CD8-positive, alpha-beta memory T cell (primary cell): ENCODE measurements around the gene RNF213. TPM values are rescaled to one million over a fixed set of nuclear protein-coding genes. Genes with fewer than 3 reads are reported as not detected.
"Not testable (repeated sequence)": the region's sequence is repeated elsewhere in the genome, so short reads cannot be mapped to it uniquely, and the experiment has no call there.

Source experiments
- CTCF ChIA-PET: fragments of 350-600 bp; sonication (Branson Sonifier 250); formaldehyde crosslinking; loops from one replicate; lab custom pipeline; 2021; ENCODE audit warnings: antibody characterized with exemption; lab: Charles Lee
- POLR2A ChIA-PET: fragments of 350-600 bp; sonication (Branson Sonifier 250); formaldehyde crosslinking; loops from one replicate; lab custom pipeline; 2021; ENCODE audit warnings: antibody characterized with exemption; lab: Charles Lee
- DNase-seq, 5 donors: peaks; one replicate each; pipeline versions ENCODE4 v3.0.0 to v3.0.0-alpha.2; 2020 to 2022; ENCODE audit warnings: mixed read lengths in 1 of 5
- H3K27ac ChIP-seq: one replicate; pipeline ENCODE4 v1.7.0; 2013; ENCODE audit warnings: low read depth, mild to moderate bottlenecking, low read length, moderate library complexity
- H3K27me3 ChIP-seq: 2 replicates; pipeline ENCODE4 v1.7.0; 2013; ENCODE audit warnings: low read length, mild to moderate bottlenecking; ENCODE audit not compliant: insufficient read depth, poor library complexity, severe bottlenecking
- H3K36me3 ChIP-seq: 2 replicates; pipeline ENCODE4 v1.7.0; 2013; ENCODE audit warnings: mild to moderate bottlenecking, low read length, moderate library complexity; ENCODE audit not compliant: insufficient read depth
- H3K4me1 ChIP-seq: 2 replicates; pipeline ENCODE4 v1.7.0; 2013; ENCODE audit warnings: mild to moderate bottlenecking, low read length, moderate library complexity; ENCODE audit not compliant: insufficient read depth
- H3K4me3 ChIP-seq: 2 replicates; pipeline ENCODE4 v1.7.0; 2013; ENCODE audit warnings: mild to moderate bottlenecking, low read length
- H3K9me3 ChIP-seq: 2 replicates; pipeline ENCODE4 v1.7.0; 2013; ENCODE audit warnings: mild to moderate bottlenecking, low read length
- H3K27ac Mint-ChIP-seq, 8 donors: one replicate each; pipeline ENCODE4 v1.8.0; 2020 to 2021; ENCODE audit warnings: mixed read lengths in 8 of 8, mild to moderate bottlenecking in 6 of 8, inconsistent platforms in 3 of 8, moderate library complexity in 3 of 8
- H3K27me3 Mint-ChIP-seq, 2 donors: one replicate each; pipeline ENCODE4 v1.8.0; 2020 to 2021; ENCODE audit warnings: mixed read lengths in 2 of 2, mild to moderate bottlenecking in 1 of 2, moderate library complexity in 1 of 2
- H3K36me3 Mint-ChIP-seq, 3 donors: one replicate each; pipeline ENCODE4 v1.8.0; 2020 to 2021; ENCODE audit warnings: mixed read lengths in 3 of 3, inconsistent platforms in 1 of 3, mild to moderate bottlenecking in 1 of 3
- H3K4me1 Mint-ChIP-seq, 3 donors: one replicate each; pipeline ENCODE4 v1.8.0; 2020 to 2021; ENCODE audit warnings: mixed read lengths in 3 of 3, inconsistent platforms in 1 of 3, mild to moderate bottlenecking in 1 of 3
- H3K4me3 Mint-ChIP-seq, 7 donors: one replicate each; pipeline ENCODE4 v1.8.0; 2020 to 2021; ENCODE audit warnings: mixed read lengths in 7 of 7, mild to moderate bottlenecking in 6 of 7, moderate library complexity in 4 of 7, inconsistent platforms in 2 of 7
- H3K9me3 Mint-ChIP-seq, 5 donors: one replicate each; pipeline ENCODE4 v1.8.0; 2020 to 2022; ENCODE audit warnings: mixed read lengths in 5 of 5, mild to moderate bottlenecking in 3 of 5, moderate library complexity in 2 of 5, inconsistent platforms in 1 of 5
- polyA plus RNA-seq: library from polyadenylated mRNA; unstranded; fragments of 300-500 nt; fragmentation: Illumina TruSeq; gene quantifications from one replicate; pipeline ENCODE4 v1.2.3, GENCODE V29; 2021
- total RNA-seq, 2 experiments: library from RNA; stranded (reverse); gene quantifications; one replicate each; pipeline ENCODE4 v1.2.3, GENCODE V29; 2021

The RNF213 gene
- total and polyA plus RNA-seq, 3 experiments from 2014 or later = 75.7 to 185 (median 184) TPM

GRCh38 chr17:80313946-80314345 lies 53.3 kb downstream of the RNF213 start:
- H3K4me3 Mint-ChIP-seq, CTCF ChIA-PET, H3K4me1 Mint-ChIP-seq, H3K9me3 ChIP-seq, H3K4me3 ChIP-seq, H3K9me3 Mint-ChIP-seq, H3K27ac Mint-ChIP-seq, H3K27me3 ChIP-seq, DNase-seq, H3K27ac ChIP-seq, H3K4me1 ChIP-seq, H3K27me3 Mint-ChIP-seq, POLR2A ChIA-PET: not testable (repeated sequence)
- H3K36me3 ChIP-seq = peaks cover 65% of the 10 kb centered on the region
- peaks cover 10 to 71% (median 27%) of the 10 kb centered on the region in 3 donors for H3K36me3 Mint-ChIP-seq

GRCh38 chr17:80315517-80316182 lies 55.0 kb downstream of the RNF213 start:
- Mint-ChIP-seq H3K9me3 (no peaks in the 10 kb centered on the region), H3K27ac (peak overlapping the region in 2 of 8 donors; percentile 34 to 64), H3K27me3 (no peaks in the 10 kb centered on the region), H3K4me3 (no peak overlapping the region), H3K36me3 (peaks cover 7 to 72% (median 28%) of the 10 kb centered on the region in 3 donors), H3K4me1 (peaks cover 0 to 8% (median 6%) of the 10 kb centered on the region in 3 donors)
- no peak for DNase-seq
- Histone ChIP-seq H3K36me3 (peaks cover 67% of the 10 kb centered on the region), H3K4me3 (no peak overlapping the region), H3K27me3 (no peaks in the 10 kb centered on the region), H3K27ac (no peak overlapping the region), H3K4me1 (no peaks in the 10 kb centered on the region), H3K9me3 (no peaks in the 10 kb centered on the region)
- ChIA-PET CTCF (no interaction called here), POLR2A (no interaction called here)

GRCh38 chr17:80316431-80316830 lies 55.8 kb downstream of the RNF213 start:
- no peak overlapping the region for H3K4me3 Mint-ChIP-seq
- H3K4me3 ChIP-seq = no peak overlapping the region
- peaks cover 0 to 8% (median 6%) of the 10 kb centered on the region in 3 donors for H3K4me1 Mint-ChIP-seq
- H3K27me3 Mint-ChIP-seq = no peaks in the 10 kb centered on the region
- no peaks in the 10 kb centered on the region for H3K4me1 ChIP-seq
- DNase-seq = no peak
- H3K9me3 Mint-ChIP-seq = no peaks in the 10 kb centered on the region
- peak overlapping the region in 4 of 8 donors; percentile 17 to 73 (median 48) for H3K27ac Mint-ChIP-seq
- no peaks in the 10 kb centered on the region for H3K27me3 ChIP-seq
- H3K27ac ChIP-seq = no peak overlapping the region
- H3K36me3 ChIP-seq = peaks cover 64% of the 10 kb centered on the region
- POLR2A ChIA-PET = no interaction called here
- H3K36me3 Mint-ChIP-seq = peaks cover 13 to 71% (median 34%) of the 10 kb centered on the region in 3 donors
- CTCF ChIA-PET = no interaction called here
- H3K9me3 ChIP-seq = no peaks in the 10 kb centered on the region

DNA sequence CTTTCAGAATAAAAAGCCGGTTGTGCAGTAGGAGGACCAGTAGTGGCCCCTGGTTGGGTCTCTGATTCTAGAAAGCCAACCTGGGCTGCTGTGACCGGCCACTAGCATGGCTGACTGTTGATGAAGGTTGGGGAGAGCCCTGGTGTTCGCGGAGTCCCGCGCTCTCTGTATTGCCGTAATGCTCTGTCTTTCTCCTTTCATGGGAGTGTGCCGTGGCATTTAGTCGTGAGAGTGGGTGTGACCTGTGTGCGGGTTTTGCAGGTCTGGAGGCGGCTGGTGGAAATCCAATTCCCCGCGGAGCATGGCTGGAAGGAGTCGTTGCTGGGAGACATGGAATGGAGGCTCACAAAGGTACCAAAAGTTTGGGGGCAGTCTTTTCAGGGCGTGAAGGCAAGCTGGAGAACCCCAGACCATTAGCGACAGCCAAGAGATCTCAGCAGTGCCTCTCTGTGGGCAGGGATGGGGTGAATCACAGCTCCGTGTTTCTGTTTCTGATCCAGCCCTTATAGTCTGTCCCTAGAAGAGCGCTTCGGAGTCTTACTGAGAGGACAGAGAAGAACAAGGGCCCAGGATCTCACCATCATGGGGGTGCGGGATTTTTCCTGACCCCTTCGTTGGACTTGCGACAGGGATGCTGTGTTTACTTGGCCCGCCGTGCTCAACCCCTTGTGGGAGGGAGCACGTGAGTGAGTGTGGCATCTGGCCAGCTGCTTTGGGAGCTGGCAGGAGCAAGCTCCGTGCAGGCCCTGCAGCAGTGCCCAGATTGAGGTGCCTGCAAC lies 56.5 kb downstream of the RNF213 start:
- no peak for DNase-seq
- CTCF ChIA-PET = no interaction called here
- Mint-ChIP-seq H3K4me3 (no peak overlapping the region), H3K9me3 (no peaks in the 10 kb centered on the region), H3K27ac (peak overlapping the region in 3 of 8 donors; percentile 17 to 94 (median 20)), H3K4me1 (peaks cover 0 to 8% (median 6%) of the 10 kb centered on the region in 3 donors), H3K27me3 (no peaks in the 10 kb centered on the region), H3K36me3 (peaks cover 14 to 72% (median 39%) of the 10 kb centered on the region in 3 donors)
- Histone ChIP-seq H3K4me3 (no peak overlapping the region), H3K9me3 (no peaks in the 10 kb centered on the region), H3K36me3 (peaks cover 61% of the 10 kb centered on the region), H3K4me1 (no peaks in the 10 kb centered on the region), H3K27ac (no peak overlapping the region), H3K27me3 (no peaks in the 10 kb centered on the region)
- POLR2A ChIA-PET = interaction anchor here (0.6 kb wide), 1 partner anchor 142 kb away, joined by 3 read pairs; no protein-coding TSS in a partner anchor

GRCh38 chr17:80317706-80317980 lies 57.0 kb downstream of the RNF213 start:
- Mint-ChIP-seq H3K27me3 (no peaks in the 10 kb centered on the region), H3K4me1 (peaks cover 0 to 8% (median 6%) of the 10 kb centered on the region in 3 donors), H3K36me3 (peaks cover 17 to 75% (median 41%) of the 10 kb centered on the region in 3 donors), H3K9me3 (peaks cover 0 to 2% (median 0%) of the 10 kb centered on the region in 5 donors), H3K4me3 (no peak overlapping the region), H3K27ac (peak overlapping the region in 2 of 8 donors; percentile 20 to 60)
- no peaks in the 10 kb centered on the region for H3K27me3 ChIP-seq
- no peak overlapping the region for H3K4me3 ChIP-seq
- H3K9me3 ChIP-seq = no peaks in the 10 kb centered on the region
- ChIA-PET CTCF (no interaction called here), POLR2A (interaction anchor here (0.6 kb wide), 1 partner anchor 141 kb away, joined by 3 read pairs; no protein-coding TSS in a partner anchor)
- H3K36me3 ChIP-seq = peaks cover 56% of the 10 kb centered on the region
- no peaks in the 10 kb centered on the region for H3K4me1 ChIP-seq
- no peak for DNase-seq
- H3K27ac ChIP-seq = no peak overlapping the region

- POLR2A ChIA-PET = no interaction called here
- H3K4me1 ChIP-seq = no peaks in the 10 kb centered on the region
- Mint-ChIP-seq H3K27ac (peak overlapping the region in 1 of 8 donors; percentile 20), H3K27me3 (no peaks in the 10 kb centered on the region), H3K36me3 (peaks cover 23 to 75% (median 44%) of the 10 kb centered on the region in 3 donors), H3K4me3 (no peak overlapping the region), H3K4me1 (peaks cover 2 to 11% (median 7%) of the 10 kb centered on the region in 3 donors), H3K9me3 (peaks cover 0 to 7% (median 4%) of the 10 kb centered on the region in 5 donors)
- no peak overlapping the region for H3K27ac ChIP-seq
- H3K36me3 ChIP-seq = peaks cover 51% of the 10 kb centered on the region
- CTCF ChIA-PET = no interaction called here
- no peaks in the 10 kb centered on the region for H3K27me3 ChIP-seq
- no peaks in the 10 kb centered on the region for H3K9me3 ChIP-seq
- DNase-seq = no peak
- H3K4me3 ChIP-seq = no peak overlapping the region
These were observed 57.5 kb downstream of the RNF213 start for GRCh38 chr17:80318166-80318565.

DNA sequence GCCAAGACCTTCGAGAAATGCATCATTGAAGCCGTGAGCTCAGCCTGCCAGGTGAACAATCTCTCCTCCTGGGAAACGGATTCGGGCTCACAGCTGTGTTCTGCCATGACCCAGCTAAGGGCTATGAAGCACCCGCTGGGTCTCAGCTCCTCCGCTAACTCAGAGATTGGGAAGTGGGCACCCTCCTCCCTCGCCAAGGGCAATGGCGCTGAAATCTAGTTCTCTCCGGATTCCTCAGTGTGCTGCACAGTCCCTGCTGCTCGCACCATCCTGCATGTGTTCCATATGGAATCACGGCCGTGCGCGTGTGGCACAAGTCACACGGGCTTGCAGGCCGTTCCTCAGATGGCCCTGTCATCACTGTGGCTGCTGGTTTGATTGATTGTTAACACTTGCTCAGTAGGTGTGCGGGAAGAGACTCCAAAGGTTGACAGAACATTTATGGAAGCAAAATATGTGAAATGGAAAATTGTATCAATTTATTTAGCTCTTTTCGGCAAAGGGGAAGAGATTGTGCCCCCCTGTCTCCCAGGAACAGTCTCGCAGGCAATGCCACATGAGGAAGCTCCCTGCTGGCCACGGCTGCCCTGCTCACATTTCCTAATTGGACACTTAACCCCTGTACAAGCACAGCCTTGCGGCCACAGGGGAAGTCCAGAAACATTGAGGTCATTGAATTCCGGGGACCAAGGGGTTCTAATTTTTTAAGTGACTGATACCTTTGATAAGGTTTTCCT lies 58.8 kb downstream of the RNF213 start:
- CTCF ChIA-PET = no interaction called here
- peaks cover 32 to 84% (median 54%) of the 10 kb centered on the region in 3 donors for H3K36me3 Mint-ChIP-seq

More for the DNA sequence above, 58.8 kb downstream of the RNF213 start:
- peaks cover 53% of the 10 kb centered on the region for H3K36me3 ChIP-seq
- no peak overlapping the region for H3K27ac ChIP-seq
- POLR2A ChIA-PET = no interaction called here
- Mint-ChIP-seq H3K4me3 (no peak overlapping the region), H3K27ac (peak overlapping the region in 3 of 8 donors; percentile 22 to 54 (median 45)), H3K9me3 (peaks cover 0 to 9% (median 4%) of the 10 kb centered on the region in 5 donors), H3K4me1 (peaks cover 8 to 13% (median 12%) of the 10 kb centered on the region in 3 donors), H3K27me3 (no peaks in the 10 kb centered on the region)
- H3K27me3 ChIP-seq = no peaks in the 10 kb centered on the region
- H3K9me3 ChIP-seq = no peaks in the 10 kb centered on the region
- DNase-seq = no peak
- no peak overlapping the region for H3K4me3 ChIP-seq
- no peaks in the 10 kb centered on the region for H3K4me1 ChIP-seq
